Uterus (tissue), 4 donors: ENCODE results near the gene PTPN11. TPM values are rescaled to one million over a fixed set of nuclear protein-coding genes. Genes with fewer than 3 reads are reported as not detected.

Source experiments
- DNase-seq, 2 donors: peaks; one replicate each; pipeline ENCODE4 v3.0.0-alpha.2; 2019 to 2020
- H3K27ac ChIP-seq, 2 donors: fragments of 200-600 bp; sonication (generic); 1 replicate in 1 of 2; 2 replicates in 1 of 2; pipeline ENCODE4 v1.5.1; 2016 to 2018
- H3K27me3 ChIP-seq, 2 donors: fragments of 200-600 bp; sonication (generic); one replicate each; pipeline ENCODE4 v1.5.1; 2018 to 2019; ENCODE audit warnings: control low read depth in 1 of 2
- H3K36me3 ChIP-seq, 2 donors: fragments of 200-600 bp; sonication (generic); one replicate each; pipeline ENCODE4 v1.5.1; 2019; ENCODE audit warnings: control low read depth in 1 of 2
- H3K4me1 ChIP-seq, 2 donors: fragments of 200-600 bp; sonication (generic); one replicate each; pipeline ENCODE4 v1.5.1; 2018 to 2019; ENCODE audit warnings: control low read depth in 1 of 2
- H3K4me3 ChIP-seq, 2 donors: fragments of 200-600 bp; sonication (generic); 1 replicate in 1 of 2; 2 replicates in 1 of 2; pipeline ENCODE4 v1.5.1; 2018 to 2019; ENCODE audit warnings: mild to moderate bottlenecking in 1 of 2
- H3K9me3 ChIP-seq, 2 donors: fragments of 200-600 bp; sonication (generic); one replicate each; pipeline ENCODE4 v1.5.1; 2019; ENCODE audit warnings: control low read depth in 1 of 2
- POLR2A ChIP-seq, 2 donors: fragments of 450-650 bp; IDR thresholded peaks; one replicate each; pipeline ENCODE4 v1.6.1; 2016; ENCODE audit warnings: antibody characterized with exemption in 2 of 2, mild to moderate bottlenecking in 1 of 2, moderate library complexity in 1 of 2
- intact Hi-C: fragments of 100-400 bp; cut with DNase I; formaldehyde crosslinking; loops from one replicate; pipeline ENCODE4 v1.15.1; 2023; ENCODE audit warnings: low total_unique reads
- total RNA-seq, 4 donors: library from RNA; depleted of rRNA in 3 of 4; stranded (reverse); fragments of >200 nt in 3 of 4; gene quantifications; one replicate each; pipeline versions ENCODE4 v1.1.0 to v1.2.4, GENCODE V29; 2014 to 2023
- TF ChIP-seq, protein P1 (sequence below), 4 experiments: fragments of 200-600 bp in 2 of 4; fragments of 450-650 bp in 2 of 4; sonication (generic) in 2 of 4; IDR thresholded peaks; one replicate each; pipeline ENCODE4 v1.5.1; 2016 to 2019; ENCODE audit warnings: antibody characterized with exemption in 4 of 4, mild to moderate bottlenecking in 2 of 4, moderate library complexity in 1 of 4
- donor health status: DM: yes; HTN: yes; CAD: no.

PTPN11 gene
- total RNA-seq, 4 donors from 2014 or later, result 45.3 to 116 (median 76.9) TPM

GRCh38 chr12:112528521-112528920, 109.8 kb downstream of the PTPN11 start:
- H3K4me3 ChIP-seq, result no peak overlapping the region
- no peaks in the 10 kb centered on the region for H3K9me3 ChIP-seq
- no peak for DNase-seq
- intact Hi-C loops, result no loop called here
- no peaks in the 10 kb centered on the region for H3K4me1 ChIP-seq
- TF ChIP-seq, protein P1, sequence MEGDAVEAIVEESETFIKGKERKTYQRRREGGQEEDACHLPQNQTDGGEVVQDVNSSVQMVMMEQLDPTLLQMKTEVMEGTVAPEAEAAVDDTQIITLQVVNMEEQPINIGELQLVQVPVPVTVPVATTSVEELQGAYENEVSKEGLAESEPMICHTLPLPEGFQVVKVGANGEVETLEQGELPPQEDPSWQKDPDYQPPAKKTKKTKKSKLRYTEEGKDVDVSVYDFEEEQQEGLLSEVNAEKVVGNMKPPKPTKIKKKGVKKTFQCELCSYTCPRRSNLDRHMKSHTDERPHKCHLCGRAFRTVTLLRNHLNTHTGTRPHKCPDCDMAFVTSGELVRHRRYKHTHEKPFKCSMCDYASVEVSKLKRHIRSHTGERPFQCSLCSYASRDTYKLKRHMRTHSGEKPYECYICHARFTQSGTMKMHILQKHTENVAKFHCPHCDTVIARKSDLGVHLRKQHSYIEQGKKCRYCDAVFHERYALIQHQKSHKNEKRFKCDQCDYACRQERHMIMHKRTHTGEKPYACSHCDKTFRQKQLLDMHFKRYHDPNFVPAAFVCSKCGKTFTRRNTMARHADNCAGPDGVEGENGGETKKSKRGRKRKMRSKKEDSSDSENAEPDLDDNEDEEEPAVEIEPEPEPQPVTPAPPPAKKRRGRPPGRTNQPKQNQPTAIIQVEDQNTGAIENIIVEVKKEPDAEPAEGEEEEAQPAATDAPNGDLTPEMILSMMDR (IDR thresholded peaks at IDR 0.05), result no peak
- no peak for TF ChIP-seq POLR2A (IDR thresholded peaks at IDR 0.05)
- no peaks in the 10 kb centered on the region for H3K27me3 ChIP-seq
- H3K27ac ChIP-seq, result no peak overlapping the region
- H3K36me3 ChIP-seq, result no peaks in the 10 kb centered on the region

- Histone ChIP-seq H3K27me3 (no peaks in the 10 kb centered on the region), H3K4me1 (no peaks in the 10 kb centered on the region)
- intact Hi-C loops, result no loop called here
Measured at GRCh38 chr12:112530941-112531340, 112.2 kb downstream of the PTPN11 start.

GRCh38 chr12:112532106-112532505, 113.4 kb downstream of the PTPN11 start:
- DNase-seq, result no peak
- H3K4me3 ChIP-seq, result no peak overlapping the region
- intact Hi-C loops, result no loop called here
- H3K27ac ChIP-seq, result no peak overlapping the region
- H3K27me3 ChIP-seq, result no peaks in the 10 kb centered on the region
- no peaks in the 10 kb centered on the region for H3K36me3 ChIP-seq
- H3K9me3 ChIP-seq, result no peaks in the 10 kb centered on the region
- no peaks in the 10 kb centered on the region for H3K4me1 ChIP-seq
- TF ChIP-seq, protein P1 (IDR thresholded peaks at IDR 0.05), result no peak
- TF ChIP-seq POLR2A (IDR thresholded peaks at IDR 0.05), result no peak

More at GRCh38 chr12:112530941-112531340, 112.2 kb downstream of the PTPN11 start:
- Histone ChIP-seq H3K9me3 (no peaks in the 10 kb centered on the region), H3K36me3 (no peaks in the 10 kb centered on the region), H3K27ac (no peak overlapping the region), H3K4me3 (no peak overlapping the region)
- TF ChIP-seq POLR2A (IDR thresholded peaks at IDR 0.05), result no peak
- TF ChIP-seq, protein P1 (IDR thresholded peaks at IDR 0.05), result no peak
- DNase-seq, result no peak

- intact Hi-C loops, result no loop called here
- no peak overlapping the region for H3K27ac ChIP-seq
- H3K36me3 ChIP-seq, result no peaks in the 10 kb centered on the region
- TF ChIP-seq, protein P1 (IDR thresholded peaks at IDR 0.05), result no peak
- TF ChIP-seq POLR2A (IDR thresholded peaks at IDR 0.05), result no peak
- H3K27me3 ChIP-seq, result no peaks in the 10 kb centered on the region
- no peak overlapping the region for H3K4me3 ChIP-seq
- no peaks in the 10 kb centered on the region for H3K4me1 ChIP-seq
- no peaks in the 10 kb centered on the region for H3K9me3 ChIP-seq
- DNase-seq, result no peak
Measured at GRCh38 chr12:112533528-112533927, 114.8 kb downstream of the PTPN11 start.

DNA sequence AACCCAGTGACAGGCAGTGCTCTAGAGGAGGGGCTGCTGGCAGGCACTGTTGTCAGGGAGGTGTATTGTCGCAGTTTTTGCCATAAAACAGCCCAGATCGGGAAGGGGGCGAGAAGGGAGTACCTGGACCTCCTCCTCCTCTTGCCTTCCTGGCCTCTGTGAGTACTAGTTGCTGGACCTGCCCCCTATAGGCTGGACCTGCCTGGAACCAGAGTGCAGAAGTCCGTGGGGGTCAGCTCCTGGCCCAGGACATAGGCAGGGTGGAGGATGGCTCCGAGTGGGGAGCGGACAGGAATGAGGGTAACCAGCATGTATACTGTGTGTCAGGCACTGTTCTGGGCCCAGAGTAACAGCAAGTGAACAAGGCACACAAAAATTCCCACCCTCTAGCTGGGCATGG, 116.3 kb downstream of the PTPN11 start:
- Histone ChIP-seq H3K9me3 (no peaks in the 10 kb centered on the region), H3K36me3 (no peaks in the 10 kb centered on the region), H3K4me1 (no peaks in the 10 kb centered on the region), H3K27ac (no peak overlapping the region), H3K4me3 (no peak overlapping the region), H3K27me3 (no peaks in the 10 kb centered on the region)
- DNase-seq, result no peak
- intact Hi-C loops, result no loop called here
- TF ChIP-seq, protein P1 (IDR thresholded peaks at IDR 0.05), result no peak
- no peak for TF ChIP-seq POLR2A (IDR thresholded peaks at IDR 0.05)
